UCSD-AML1 (cell line): ENCODE measurements around the gene ACOXL.
"Not testable (repeated sequence)": the region's sequence is repeated elsewhere in the genome, so short reads cannot be mapped to it uniquely, and the experiment has no call there.

Source experiments
- DNase-seq: peaks from one replicate; lab custom pipeline; 2025; ENCODE audit not compliant: unreplicated experiment; lab: John Stamatoyannopoulos, UW

Gene ACOXL

DNA sequence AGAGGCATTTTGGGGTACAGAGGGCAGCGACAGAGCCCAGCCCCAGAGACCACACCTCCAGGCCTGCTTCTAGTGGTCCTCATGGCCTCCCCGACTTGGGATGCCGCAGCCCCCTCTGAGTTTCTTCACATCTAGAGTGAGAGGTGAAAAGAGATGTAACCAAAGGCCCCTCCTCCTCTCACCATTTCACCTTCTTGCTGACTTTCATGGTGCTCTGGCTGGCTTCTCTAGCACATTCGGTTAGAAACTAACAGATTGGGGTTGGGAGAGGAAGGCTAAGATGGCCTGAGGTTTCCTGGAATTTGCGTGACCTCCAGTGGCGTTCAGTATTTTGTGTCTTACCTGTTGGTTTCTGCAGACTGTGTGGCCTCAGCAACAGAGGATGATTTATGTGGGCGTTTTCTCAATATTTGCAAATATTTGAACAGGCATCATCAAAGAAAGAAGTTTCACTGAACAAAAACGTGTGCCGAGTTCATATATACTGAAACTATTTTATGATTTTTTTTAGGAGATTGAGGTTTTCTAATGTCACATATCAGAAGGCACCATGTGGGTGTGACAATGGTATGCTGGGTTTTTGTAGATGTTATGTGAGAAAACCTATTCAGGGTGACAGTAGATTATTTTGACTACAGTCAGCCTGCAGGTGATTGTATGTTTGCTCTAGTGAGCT is 318.5 kb downstream of the ACOXL start:
- DNase-seq, result no peak

- no peak for DNase-seq
These were observed 320.2 kb downstream of the ACOXL start for GRCh38 chr2:111052621-111053020.

DNA sequence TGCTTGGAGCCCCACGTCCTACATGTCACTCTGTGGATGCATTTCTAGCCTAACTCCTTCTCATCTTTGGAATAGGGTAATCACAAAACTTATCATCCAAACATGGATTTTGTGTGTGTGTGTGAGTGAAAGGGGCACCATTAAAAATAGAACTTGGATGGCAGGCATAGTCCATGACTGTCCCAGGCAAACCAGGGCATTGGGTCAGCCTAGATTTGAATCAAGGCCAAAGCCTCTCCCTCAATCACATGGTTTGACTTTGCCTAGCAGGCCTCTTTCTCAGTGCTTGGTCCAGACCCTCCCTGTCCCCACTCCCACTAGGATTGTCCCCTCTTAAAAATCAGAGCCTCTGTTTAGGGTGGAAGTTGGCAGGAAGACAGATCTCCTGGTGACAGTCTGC is 320.9 kb downstream of the ACOXL start:
- no peak for DNase-seq

DNA sequence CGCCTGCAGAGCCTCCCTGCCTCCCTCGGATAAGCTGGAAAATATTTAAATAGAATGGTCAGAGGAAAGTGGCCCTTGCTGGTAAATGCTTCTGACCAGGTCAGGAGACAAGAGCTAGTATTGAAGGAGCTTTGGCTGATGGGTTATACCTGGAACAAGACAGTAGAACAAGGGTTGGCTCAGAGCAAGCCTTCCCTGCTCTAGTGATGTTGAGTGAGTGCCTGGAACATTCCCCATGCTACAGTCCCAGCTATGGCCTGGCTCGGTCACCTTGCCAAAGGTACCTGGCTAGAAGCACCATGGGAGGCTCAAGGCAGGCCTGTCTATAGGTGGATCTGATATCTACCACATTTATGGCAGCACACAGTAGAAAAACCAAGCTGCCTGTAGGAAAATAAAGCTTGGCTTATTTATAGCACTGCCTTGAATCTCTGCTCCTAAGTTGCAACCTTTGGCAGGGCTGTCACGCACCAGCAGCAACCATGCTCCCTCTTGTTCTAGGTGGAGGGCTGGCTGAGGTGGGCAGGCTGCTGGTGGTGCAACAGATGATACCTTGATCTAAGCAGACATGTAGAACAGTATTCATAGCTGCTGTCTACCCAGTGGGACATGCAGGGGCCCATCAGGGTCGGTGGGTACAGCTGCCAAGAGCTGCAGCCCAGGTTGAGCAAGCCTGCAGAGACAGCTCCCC is 321.6 kb downstream of the ACOXL start:
- no peak for DNase-seq

- DNase-seq, result no peak
These were observed 322.7 kb downstream of the ACOXL start for GRCh38 chr2:111054791-111055691.

DNA sequence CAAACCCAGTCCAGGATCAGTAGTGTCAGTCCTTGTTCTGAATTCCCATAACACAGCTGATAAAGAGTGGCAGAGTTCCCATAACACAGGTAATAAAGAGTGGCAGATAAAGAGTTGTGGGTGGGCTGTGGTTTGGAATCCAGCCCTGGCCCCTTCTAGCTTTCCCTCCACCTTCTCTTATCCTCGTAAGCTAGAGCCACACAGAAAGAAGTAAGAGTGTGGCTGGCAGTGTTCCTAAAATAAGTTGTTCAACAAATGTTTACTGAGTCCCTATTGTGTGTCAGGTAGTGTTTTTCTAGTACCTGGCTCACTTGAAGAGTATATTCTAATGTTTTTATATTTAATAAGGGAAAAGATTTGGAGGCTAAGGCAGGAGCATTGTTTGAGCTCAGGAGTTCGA is 323.4 kb downstream of the ACOXL start:
- no peak for DNase-seq

DNA sequence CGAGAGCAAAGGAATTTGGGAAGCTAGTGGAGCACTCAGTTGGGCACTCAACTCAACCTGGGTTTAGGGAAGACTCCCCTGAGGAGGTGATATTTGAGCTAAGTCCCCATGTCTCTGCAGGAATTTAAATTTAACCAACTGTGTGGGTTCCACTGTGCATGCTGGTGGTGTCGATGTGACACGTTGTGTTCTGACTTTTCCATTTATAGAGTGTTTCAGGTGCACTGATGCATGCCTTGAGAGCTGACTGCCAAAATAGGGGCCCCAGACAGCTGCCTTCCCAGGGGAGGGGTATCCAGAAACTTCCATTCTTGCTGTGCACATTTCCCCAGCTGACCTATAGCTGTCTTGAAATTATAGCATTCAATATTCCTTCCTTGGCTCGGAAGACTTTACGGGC is 324.7 kb downstream of the ACOXL start:
- DNase-seq, result no peak

- DNase-seq, result no peak
These were observed 325.3 kb downstream of the ACOXL start for GRCh38 chr2:111057721-111058120.

DNA sequence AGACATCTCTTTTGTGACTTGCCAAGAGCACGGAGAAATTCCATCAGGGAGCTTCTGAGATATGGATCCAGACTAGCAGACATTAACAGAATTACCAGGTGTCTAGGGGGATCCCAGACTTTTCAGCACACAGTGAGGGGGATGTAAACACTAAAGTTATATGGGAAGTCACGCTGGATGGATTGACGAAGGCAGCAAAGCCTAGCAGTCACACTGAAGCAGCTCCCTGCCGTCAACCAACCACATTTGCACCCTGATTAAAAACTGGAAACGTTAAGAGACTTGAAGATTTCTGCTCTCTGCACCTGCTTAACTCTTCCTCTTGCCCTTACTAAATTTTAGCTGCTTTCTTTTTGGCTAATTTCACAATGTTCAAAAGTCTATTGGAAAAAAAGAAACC is 325.9 kb downstream of the ACOXL start:
- DNase-seq, result no peak

- no peak for DNase-seq
These were observed 328.8 kb downstream of the ACOXL start for GRCh38 chr2:111061191-111061590.

GRCh38 chr2:111062417-111062816 is 330.0 kb downstream of the ACOXL start:
- DNase-seq, result no peak

DNA sequence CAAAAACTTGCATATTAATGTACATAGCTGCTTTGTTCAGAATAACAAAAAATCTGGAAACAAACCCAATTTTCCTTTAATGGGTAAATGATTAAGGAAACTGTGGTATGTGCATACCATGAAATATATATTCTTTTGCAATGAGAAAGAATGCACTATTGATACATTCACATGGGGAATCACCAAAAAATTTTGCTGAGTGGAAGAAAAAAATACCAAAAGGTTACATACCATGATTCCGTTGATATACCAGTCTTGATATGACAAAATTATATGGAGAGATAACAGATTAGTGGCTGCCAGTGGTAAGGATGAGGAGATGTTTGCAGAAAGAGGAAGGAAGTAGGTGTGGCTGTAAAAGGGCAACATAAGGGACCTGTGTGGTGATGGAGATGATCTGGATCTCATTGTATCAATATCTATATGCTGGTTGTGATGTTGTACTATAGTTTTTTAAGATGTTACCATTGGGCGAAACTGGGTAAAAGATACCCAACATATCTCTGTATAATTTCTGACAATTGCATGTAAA is 333.8 kb downstream of the ACOXL start:
- no peak for DNase-seq

DNA sequence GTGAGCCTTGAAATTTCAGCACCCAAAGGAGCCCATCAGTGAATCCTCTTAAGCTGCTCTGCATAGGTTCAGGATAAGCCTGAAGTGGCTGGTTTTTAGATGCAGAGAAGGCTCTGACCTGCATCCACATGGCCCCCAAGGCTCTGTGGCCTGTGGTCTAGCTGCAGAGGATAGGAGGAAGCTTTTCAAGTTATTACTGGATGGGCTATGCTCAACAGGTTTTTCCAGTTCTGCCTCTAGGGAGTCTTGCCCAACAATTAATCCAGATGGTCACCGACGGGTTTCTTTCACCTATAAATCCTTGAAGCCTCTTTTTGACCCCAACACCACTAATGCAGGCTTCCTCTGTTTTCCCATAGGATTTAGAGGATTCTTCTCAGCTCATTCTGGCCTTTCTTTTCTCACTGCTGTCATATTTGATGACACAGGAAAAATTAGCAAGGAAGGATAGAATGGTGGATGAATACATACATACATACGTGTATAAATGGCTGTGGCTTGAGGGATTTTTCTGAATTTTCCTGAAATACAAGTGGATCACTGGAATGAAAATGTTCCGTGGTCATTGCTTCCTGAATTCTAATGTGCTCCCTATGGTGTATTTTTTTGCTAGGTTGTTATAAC is 336.2 kb downstream of the ACOXL start:
- no peak for DNase-seq

GRCh38 chr2:111069722-111070121 is 337.3 kb downstream of the ACOXL start:
- DNase-seq, result no peak

DNA sequence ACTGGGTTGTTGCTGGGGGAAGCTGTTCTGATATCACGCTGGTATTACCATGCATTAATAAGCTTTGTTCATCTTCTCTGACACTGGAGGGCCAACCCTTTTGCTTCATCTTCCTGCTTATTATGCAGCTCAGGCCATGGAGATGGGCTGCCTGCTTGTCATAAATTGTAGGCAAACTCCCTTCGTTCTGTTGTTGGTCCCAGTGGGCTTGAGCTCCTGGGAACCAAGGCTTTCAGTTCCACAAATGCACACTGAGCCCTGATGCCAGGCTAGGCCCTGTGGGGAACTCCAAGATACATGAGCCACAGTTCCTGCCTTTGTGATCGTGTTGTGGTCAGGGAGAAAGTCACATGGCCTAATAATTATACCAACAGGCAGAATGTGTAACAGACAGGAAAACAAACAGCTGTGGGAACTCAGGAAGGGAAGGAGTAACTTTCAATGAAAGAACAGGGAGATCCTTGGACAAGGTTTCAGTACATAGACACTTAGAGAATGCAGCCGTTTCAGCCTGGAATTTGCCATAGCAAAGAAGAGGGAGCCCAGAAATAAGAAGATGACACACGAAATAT is 339.3 kb downstream of the ACOXL start:
- no peak for DNase-seq

DNA sequence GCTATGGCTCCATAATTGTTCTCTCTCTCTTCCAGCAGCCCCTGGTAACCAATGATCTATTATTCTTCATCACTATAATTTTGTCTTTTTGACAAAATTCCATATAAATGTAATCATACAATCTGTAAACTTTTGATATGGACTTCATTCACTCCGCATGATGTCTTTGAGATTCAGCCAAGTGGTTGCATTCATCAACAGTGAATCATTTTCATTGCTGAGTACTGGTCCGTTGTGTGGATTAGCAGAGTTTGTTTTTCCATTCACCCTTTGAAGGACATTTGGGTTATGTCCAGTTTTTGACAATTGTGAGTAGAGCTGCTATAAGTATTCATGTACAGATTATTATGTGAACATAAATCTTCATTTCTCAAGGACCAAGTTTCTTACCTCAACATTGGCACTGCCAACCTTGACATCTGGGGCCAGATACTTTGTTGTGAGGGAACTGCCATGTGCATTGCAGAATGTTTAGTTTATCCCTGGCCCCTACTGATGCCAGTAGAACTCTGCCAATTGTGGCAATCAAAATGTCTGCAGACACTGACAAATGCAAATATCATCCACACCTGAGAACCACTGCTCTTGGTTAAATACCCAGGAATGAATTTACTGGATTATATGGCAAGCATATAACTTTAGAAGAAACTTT is 340.0 kb downstream of the ACOXL start:
- DNase-seq, result no peak

GRCh38 chr2:111082659-111083058 is 350.3 kb downstream of the ACOXL start:
- not testable (repeated sequence) for DNase-seq

DNA sequence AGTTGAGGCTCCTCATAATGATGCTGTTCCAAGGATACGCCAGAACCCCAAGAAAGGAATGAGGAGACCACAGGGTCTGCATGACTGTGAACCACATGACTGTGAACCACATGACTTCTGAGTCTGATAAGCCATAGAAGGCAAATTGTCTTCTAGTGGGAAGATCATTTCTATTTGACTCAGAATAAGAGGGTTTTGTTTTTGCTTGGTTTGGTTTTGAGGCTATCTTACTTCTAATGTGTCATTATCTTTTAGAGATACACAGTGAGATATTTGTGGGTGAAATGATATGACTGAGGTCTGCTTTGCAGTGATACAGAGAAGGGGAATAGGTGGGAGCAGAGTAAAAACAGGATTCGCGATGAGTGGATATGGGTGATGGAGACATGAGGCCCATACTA is 359.4 kb downstream of the ACOXL start:
- DNase-seq, result no peak

GRCh38 chr2:111094691-111095090 is 362.3 kb downstream of the ACOXL start:
- DNase-seq, result no peak

GRCh38 chr2:111095434-111095833 is 363.1 kb downstream of the ACOXL start:
- no peak for DNase-seq
